AG04449 (cell line): ENCODE results near the gene MEGF10.

Source experiments
- CTCF ChIA-PET: fragments of 350-600 bp; formaldehyde crosslinking; extraction: SDS; loops from one replicate; lab custom pipeline; 2021; ENCODE audit warnings: antibody characterized with exemption; lab: Yijun Ruan, JAX
- POLR2A ChIA-PET: fragments of 400-600, 350-600 bp; formaldehyde crosslinking; extraction: SDS; loops from one replicate; lab custom pipeline; 2020; ENCODE audit warnings: antibody characterized with exemption, inconsistent platforms; lab: Yijun Ruan, JAX
- DNase-seq: peaks from one replicate; pipeline ENCODE4 v3.0.0-alpha.2; 2010; ENCODE audit warnings: low read depth, low spot score
- H3K4me3 ChIP-seq: 2 replicates; pipeline ENCODE4 v1.5.1; 2011; ENCODE audit warnings: low read depth, mild to moderate bottlenecking, control low read depth, low read length
- TF ChIP-seq, protein P1 (sequence below): IDR thresholded peaks from one replicate; pipeline ENCODE4 v1.5.1; 2011; ENCODE audit warnings: mild to moderate bottlenecking, moderate library complexity, low read length, control low read depth, inconsistent platforms; ENCODE audit not compliant: insufficient read depth; ENCODE audit errors: missing control alignments

The MEGF10 gene

DNA sequence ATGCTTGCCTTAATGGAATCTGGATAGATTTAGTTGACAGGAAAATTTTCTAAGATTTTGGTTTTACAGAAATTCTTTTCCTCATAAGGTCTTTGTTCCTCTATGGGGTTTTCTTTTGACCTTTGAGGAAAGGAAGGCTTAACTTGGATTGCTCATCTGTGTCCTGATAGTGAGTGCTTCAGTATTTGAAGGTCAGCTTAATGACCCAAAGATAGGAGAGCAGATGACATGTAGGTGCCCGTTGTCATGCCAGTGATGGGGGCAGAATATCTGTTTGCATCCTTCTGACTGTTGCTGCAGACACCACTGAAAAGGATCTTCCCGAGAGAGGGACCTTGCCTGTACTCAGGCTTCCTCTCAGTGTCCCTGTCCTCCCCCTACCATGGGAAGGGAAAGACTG, 30.9 kb downstream of the MEGF10 start:
- ChIA-PET CTCF (interaction anchor here (1.2 to 2.6 kb wide), 2 partner anchors 172 to 484 kb away, joined by 4 to 12 read pairs; no protein-coding TSS in a partner anchor), POLR2A (no interaction called here)
- TF ChIP-seq, protein P1, sequence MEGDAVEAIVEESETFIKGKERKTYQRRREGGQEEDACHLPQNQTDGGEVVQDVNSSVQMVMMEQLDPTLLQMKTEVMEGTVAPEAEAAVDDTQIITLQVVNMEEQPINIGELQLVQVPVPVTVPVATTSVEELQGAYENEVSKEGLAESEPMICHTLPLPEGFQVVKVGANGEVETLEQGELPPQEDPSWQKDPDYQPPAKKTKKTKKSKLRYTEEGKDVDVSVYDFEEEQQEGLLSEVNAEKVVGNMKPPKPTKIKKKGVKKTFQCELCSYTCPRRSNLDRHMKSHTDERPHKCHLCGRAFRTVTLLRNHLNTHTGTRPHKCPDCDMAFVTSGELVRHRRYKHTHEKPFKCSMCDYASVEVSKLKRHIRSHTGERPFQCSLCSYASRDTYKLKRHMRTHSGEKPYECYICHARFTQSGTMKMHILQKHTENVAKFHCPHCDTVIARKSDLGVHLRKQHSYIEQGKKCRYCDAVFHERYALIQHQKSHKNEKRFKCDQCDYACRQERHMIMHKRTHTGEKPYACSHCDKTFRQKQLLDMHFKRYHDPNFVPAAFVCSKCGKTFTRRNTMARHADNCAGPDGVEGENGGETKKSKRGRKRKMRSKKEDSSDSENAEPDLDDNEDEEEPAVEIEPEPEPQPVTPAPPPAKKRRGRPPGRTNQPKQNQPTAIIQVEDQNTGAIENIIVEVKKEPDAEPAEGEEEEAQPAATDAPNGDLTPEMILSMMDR, result no peak
- no peak overlapping the region for H3K4me3 ChIP-seq
- DNase-seq, result no peak

DNA sequence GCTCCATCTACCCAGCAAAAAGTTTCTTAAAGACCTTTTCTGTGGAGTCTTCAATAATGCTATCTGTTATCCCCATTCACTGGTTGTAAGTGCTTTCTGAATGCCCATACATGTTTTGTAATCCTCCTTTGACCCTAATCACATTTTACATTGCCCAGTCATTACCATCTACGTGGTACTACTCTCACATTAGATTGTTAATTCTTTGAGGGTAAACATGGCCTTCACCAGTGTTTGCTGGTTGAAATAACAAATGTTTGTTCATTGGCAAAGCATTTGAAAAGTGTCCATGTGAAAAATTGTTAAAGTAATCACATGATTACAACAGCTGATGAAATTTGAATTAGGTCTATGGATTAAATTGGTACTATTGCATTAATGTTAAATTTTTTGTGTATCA, 31.8 kb downstream of the MEGF10 start:
- POLR2A ChIA-PET, result no interaction called here
- CTCF ChIA-PET, result no interaction called here
- DNase-seq, result no peak
- H3K4me3 ChIP-seq, result no peak overlapping the region
- TF ChIP-seq, protein P1, result no peak

DNA sequence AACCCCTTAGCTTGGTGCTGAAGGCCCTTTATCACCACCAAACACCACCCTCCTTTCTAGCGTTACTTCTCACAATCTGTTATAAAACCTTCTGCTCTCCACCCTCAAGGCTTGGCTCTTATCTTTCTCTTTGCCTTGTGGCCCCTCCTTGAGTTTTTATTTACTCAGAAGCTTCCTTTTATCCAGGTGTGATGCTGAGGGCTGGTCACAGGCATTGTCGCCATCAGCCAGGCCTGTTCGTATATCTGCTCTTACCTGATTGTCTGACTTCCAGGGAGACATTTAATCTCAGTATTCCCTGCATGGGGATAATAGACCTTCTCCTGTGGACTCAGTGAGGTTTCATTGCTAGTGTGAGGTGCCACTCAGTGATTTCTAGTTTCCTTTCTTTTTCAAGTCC, 34.2 kb downstream of the MEGF10 start:
- no peak for DNase-seq
- POLR2A ChIA-PET, result no interaction called here
- no peak overlapping the region for H3K4me3 ChIP-seq
- CTCF ChIA-PET, result interaction anchor here (0.9 to 3.2 kb wide), 3 partner anchors 8 to 168 kb away, joined by 3 to 16 read pairs (median 3); no protein-coding TSS in a partner anchor
- TF ChIP-seq, protein P1, result no peak

DNA sequence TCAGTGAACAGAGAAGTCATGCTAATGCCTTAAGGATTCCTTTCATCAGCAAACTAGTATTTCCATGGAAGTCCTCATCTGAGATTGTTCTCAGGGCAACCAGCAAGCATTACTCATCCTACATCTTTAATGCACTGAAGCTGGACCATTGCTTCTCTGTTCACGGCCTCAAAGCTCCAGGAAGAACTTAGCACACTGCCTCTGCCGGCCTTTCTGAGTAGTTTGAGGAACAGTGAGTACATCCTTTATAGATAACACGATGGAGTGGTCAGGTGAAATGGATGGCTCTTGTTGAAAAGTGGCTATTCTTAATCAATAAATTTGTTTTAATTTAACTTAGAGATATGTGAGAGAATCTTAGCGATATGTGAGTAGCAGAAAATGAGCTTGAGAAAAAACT, 35.8 kb downstream of the MEGF10 start:
- ChIA-PET POLR2A (no interaction called here), CTCF (interaction anchor here (1.2 to 1.3 kb wide), 2 partner anchors 35 to 166 kb away, joined by 3 to 4 read pairs; no protein-coding TSS in a partner anchor)
- no peak for DNase-seq
- TF ChIP-seq, protein P1, result no peak
- no peak overlapping the region for H3K4me3 ChIP-seq

DNA sequence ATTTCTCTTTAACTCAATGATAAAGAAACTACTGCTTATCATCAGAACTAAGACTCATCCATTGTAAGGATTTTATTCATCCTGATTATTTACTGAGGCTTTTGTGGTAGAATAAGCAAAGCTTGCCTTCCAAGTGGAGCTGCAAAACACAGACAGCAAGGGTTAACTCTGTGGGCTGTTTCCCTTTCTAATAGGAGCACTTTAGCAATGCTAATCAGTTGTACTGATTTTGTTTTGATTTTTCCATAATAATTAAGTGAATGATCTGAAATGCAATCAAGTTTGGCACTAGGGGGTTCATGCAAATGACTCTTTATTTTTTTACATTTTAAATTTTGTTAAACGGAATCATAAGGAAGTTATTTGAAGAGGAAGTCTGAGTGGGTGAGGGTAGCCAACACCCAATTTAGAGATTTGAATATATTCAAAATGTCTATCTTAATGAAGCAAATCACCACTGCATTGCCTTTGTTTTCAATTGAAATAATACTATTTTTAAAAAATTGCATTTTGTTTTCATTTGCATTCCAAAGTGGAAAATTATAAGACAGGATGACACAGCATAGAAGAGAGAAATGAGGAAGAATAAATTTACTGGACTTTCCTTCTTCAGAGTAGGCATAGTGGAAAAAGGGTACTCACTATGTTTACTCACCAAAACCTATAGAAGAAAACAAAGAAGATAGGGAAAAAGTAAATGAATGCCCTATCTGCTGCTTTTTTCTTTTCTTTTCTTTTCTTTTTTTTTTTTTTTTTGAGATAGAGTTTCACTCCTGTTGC, 36.6 kb downstream of the MEGF10 start:
- POLR2A ChIA-PET, result no interaction called here
- TF ChIP-seq, protein P1, result no peak
- no peak for DNase-seq
- CTCF ChIA-PET, result interaction anchor here (1.2 to 3.7 kb wide), 2 partner anchors 13 to 36 kb away, joined by 3 to 21 read pairs; no protein-coding TSS in a partner anchor
- no peak overlapping the region for H3K4me3 ChIP-seq

DNA sequence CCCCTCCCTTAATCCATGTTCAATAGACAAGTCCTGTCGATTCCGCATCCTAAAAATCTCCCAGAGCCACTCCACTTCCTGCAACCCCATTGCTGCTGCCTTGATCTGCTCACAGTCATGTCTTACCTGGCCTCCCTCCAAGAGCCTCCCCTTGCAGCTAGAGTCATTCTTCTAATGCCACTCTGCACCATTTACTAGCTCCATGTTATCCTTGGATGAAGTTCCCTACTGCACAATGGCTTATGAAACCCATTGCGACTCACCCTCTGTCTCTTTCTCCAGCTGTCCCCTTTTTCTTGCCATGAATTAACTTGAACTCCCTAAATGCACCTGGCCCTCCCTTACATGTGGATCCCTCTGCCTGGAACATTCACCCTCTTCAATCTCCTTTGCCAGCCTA, 39.5 kb downstream of the MEGF10 start:
- DNase-seq, result no peak
- ChIA-PET CTCF (interaction anchor here (0.8 to 3.7 kb wide), 2 partner anchors 16 to 163 kb away, joined by 3 to 21 read pairs; no protein-coding TSS in a partner anchor), POLR2A (no interaction called here)
- no peak overlapping the region for H3K4me3 ChIP-seq
- TF ChIP-seq, protein P1, result no peak
